ENCODE results near the gene IL18.
A peak's percentile ranks its signal among the peaks of the same experiment; 100 is the strongest.
"Not testable (repeated sequence)": the region's sequence is repeated elsewhere in the genome, so short reads cannot be mapped to it uniquely, and the experiment has no call there.

The IL18 gene

GRCh38 chr11:112113539-112114457 is 50.1 kb downstream of the IL18 start:
- DNase-seq, result peak; percentile 62 to 93

- no peak for DNase-seq
Observed at GRCh38 chr11:112106070-112106469, 57.8 kb downstream of the IL18 start.

GRCh38 chr11:112103446-112103845 is 60.4 kb downstream of the IL18 start:
- no peak for DNase-seq

- no peak for DNase-seq
Observed at GRCh38 chr11:112100462-112100861, 63.4 kb downstream of the IL18 start.

- DNase-seq, result no peak
Observed at GRCh38 chr11:112097734-112098528, 66.0 kb downstream of the IL18 start.

- no peak for DNase-seq
Observed at GRCh38 chr11:112096194-112096593, 67.7 kb downstream of the IL18 start.

GRCh38 chr11:112095302-112095701 is 68.6 kb downstream of the IL18 start:
- not testable (repeated sequence) for DNase-seq

Measured in NCI-H526 (cell line).